HepG2 (cell line): Measurements from ENCODE around the gene STEAP3. TPM values are rescaled to one million over a fixed set of nuclear protein-coding genes. Genes with fewer than 3 reads are reported as not detected.
A peak's percentile ranks its signal among the peaks of the same experiment; 100 is the strongest.

Experiments
- BORCS8-MEF2B ChIP-seq: sonication (generic); formaldehyde crosslinking; IDR thresholded peaks from 2 replicates; pipeline ENCODE4 v1.8.0; 2022; ENCODE audit warnings: mild to moderate bottlenecking, missing genetic modification reagents
- DPF2 ChIP-seq: sonication (generic); formaldehyde crosslinking; IDR thresholded peaks from 2 replicates; pipeline ENCODE4 v1.4.0; 2020; ENCODE audit warnings: mild to moderate bottlenecking, low read depth, missing genetic modification reagents, borderline replicate concordance
- FOXA3 ChIP-seq: IDR thresholded peaks from 2 replicates; pipeline ENCODE4 v1.6.1; 2016; ENCODE audit warnings: missing genetic modification reagents, missing compliant biosample characterization
- HMG20A ChIP-seq: IDR thresholded peaks from 2 replicates; pipeline ENCODE4 v1.6.1; 2016; ENCODE audit warnings: borderline replicate concordance
- KDM5B ChIP-seq: sonication (generic); formaldehyde crosslinking; IDR thresholded peaks from 2 replicates; pipeline ENCODE4 v1.4.0; 2020; ENCODE audit warnings: missing genetic modification reagents, mild to moderate bottlenecking, borderline replicate concordance
- MIXL1 ChIP-seq: IDR thresholded peaks from 2 replicates; pipeline ENCODE4 v1.6.1; 2016
- NPAS2 ChIP-seq: sonication (generic); formaldehyde crosslinking; IDR thresholded peaks from 2 replicates; pipeline ENCODE4 v1.8.0; 2022; ENCODE audit warnings: mild to moderate bottlenecking, missing genetic modification reagents, borderline replicate concordance
- REPIN1 ChIP-seq: sonication (generic); formaldehyde crosslinking; IDR thresholded peaks from 2 replicates; pipeline ENCODE4 v1.8.0; 2022; ENCODE audit warnings: missing genetic modification reagents, low read depth, mild to moderate bottlenecking, borderline replicate concordance
- SAFB2 ChIP-seq: sonication (generic); formaldehyde crosslinking; IDR thresholded peaks from 2 replicates; pipeline ENCODE4 v1.5.1; 2020; ENCODE audit warnings: missing genetic modification reagents, low read depth, mild to moderate bottlenecking, borderline replicate concordance
- SAP130 ChIP-seq: IDR thresholded peaks from 2 replicates; pipeline ENCODE4 v1.6.1; 2016; ENCODE audit warnings: low read depth
- SMAD3 ChIP-seq: sonication (generic); formaldehyde crosslinking; IDR thresholded peaks from 2 replicates; pipeline ENCODE4 v1.4.0; 2020; ENCODE audit warnings: missing genetic modification reagents
- ZFX ChIP-seq: sonication (generic); formaldehyde crosslinking; IDR thresholded peaks from 2 replicates; pipeline ENCODE4 v1.4.0; 2020; ENCODE audit warnings: mild to moderate bottlenecking, low read depth, missing genetic modification reagents, moderate library complexity
- ZNF256 ChIP-seq: sonication (generic); formaldehyde crosslinking; conservative IDR thresholded peaks from 2 replicates; pipeline ENCODE4 v1.4.0; 2020; ENCODE audit warnings: missing genetic modification reagents
- ZNF687 ChIP-seq: sonication (generic); formaldehyde crosslinking; IDR thresholded peaks from 2 replicates; pipeline ENCODE4 v1.5.1; 2020; ENCODE audit warnings: mild to moderate bottlenecking, missing genetic modification reagents, moderate library complexity
- ZXDC ChIP-seq: sonication (generic); formaldehyde crosslinking; IDR thresholded peaks from 2 replicates; pipeline ENCODE4 v1.5.0; 2020; ENCODE audit warnings: mild to moderate bottlenecking, missing genetic modification reagents
- polyA plus RNA-seq, 8 experiments: library from polyadenylated mRNA; depleted of rRNA in 3 of 8; stranded (reverse) in 7 of 8; unstranded in 1 of 8; fragments of >200 nt; fragmentation: Illumina TruSeq in 4 of 8; extraction: Trizol in 4 of 8; gene quantifications; 2 replicates each; pipeline versions ENCODE4 v1.2.1 to v1.2.3, GENCODE V29; 2011 to 2016; ENCODE audit warnings: low read depth in 4 of 8, missing spikeins in 1 of 8, mixed read lengths in 1 of 8; ENCODE audit not compliant: insufficient read depth in 1 of 8
- total RNA-seq, 5 experiments: library from RNA; depleted of rRNA; stranded (reverse); fragments of >200 nt; fragmentation: Illumina TruSeq; extraction: Trizol; gene quantifications; 2 replicates each; pipeline ENCODE4 v1.2.3, GENCODE V29; 2016; ENCODE audit warnings: low read depth in 1 of 5
- TF ChIP-seq, protein P1 (sequence below): sonication (generic); formaldehyde crosslinking; IDR thresholded peaks from 2 replicates; pipeline ENCODE4 v1.4.0; 2020; ENCODE audit warnings: mild to moderate bottlenecking, missing genetic modification reagents
- TF ChIP-seq, protein P2 (sequence below): sonication (generic); formaldehyde crosslinking; IDR thresholded peaks from 2 replicates; pipeline ENCODE4 v1.5.1; 2020; ENCODE audit warnings: mild to moderate bottlenecking, missing genetic modification reagents, moderate library complexity

Gene STEAP3
- total and polyA plus RNA-seq, 2 of the 13 experiments (the other 11 are each of a cell fraction or from before 2014, with no cell fraction given) = 7.3 to 21.1 TPM

- TF ChIP-seq ZNF687 (CRISPR knock-in tag) (peak; percentile 35; the same call in 1 of the 2 replicates), REPIN1 (peak; percentile 63), SAP130 (CRISPR knock-in tag) (no peak), NPAS2 (no peak), ZXDC (CRISPR knock-in tag) (no peak), FOXA3 (CRISPR knock-in tag) (0 out of 2 replicates have a peak, but pooled peaks have one; percentile 34), SMAD3 (CRISPR knock-in tag) (0 out of 2 replicates have a peak, but pooled peaks have one; percentile 34), ZFX (CRISPR knock-in tag) (peak; percentile 36; the same call in 1 of the 2 replicates), HMG20A (CRISPR knock-in tag) (no peak), SAFB2 (CRISPR knock-in tag) (no peak), DPF2 (CRISPR knock-in tag) (no peak), ZNF256 (CRISPR knock-in tag) (no peak), MIXL1 (CRISPR knock-in tag) (peak; percentile 87), BORCS8-MEF2B (peak; percentile 76), KDM5B (CRISPR knock-in tag) (peak; percentile 50; the same call in 1 of the 2 replicates)
- TF ChIP-seq, protein P1, sequence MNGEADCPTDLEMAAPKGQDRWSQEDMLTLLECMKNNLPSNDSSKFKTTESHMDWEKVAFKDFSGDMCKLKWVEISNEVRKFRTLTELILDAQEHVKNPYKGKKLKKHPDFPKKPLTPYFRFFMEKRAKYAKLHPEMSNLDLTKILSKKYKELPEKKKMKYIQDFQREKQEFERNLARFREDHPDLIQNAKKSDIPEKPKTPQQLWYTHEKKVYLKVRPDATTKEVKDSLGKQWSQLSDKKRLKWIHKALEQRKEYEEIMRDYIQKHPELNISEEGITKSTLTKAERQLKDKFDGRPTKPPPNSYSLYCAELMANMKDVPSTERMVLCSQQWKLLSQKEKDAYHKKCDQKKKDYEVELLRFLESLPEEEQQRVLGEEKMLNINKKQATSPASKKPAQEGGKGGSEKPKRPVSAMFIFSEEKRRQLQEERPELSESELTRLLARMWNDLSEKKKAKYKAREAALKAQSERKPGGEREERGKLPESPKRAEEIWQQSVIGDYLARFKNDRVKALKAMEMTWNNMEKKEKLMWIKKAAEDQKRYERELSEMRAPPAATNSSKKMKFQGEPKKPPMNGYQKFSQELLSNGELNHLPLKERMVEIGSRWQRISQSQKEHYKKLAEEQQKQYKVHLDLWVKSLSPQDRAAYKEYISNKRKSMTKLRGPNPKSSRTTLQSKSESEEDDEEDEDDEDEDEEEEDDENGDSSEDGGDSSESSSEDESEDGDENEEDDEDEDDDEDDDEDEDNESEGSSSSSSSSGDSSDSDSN (CRISPR knock-in tag) = 0 out of 2 replicates have a peak, but pooled peaks have one; percentile 32
- TF ChIP-seq, protein P2, sequence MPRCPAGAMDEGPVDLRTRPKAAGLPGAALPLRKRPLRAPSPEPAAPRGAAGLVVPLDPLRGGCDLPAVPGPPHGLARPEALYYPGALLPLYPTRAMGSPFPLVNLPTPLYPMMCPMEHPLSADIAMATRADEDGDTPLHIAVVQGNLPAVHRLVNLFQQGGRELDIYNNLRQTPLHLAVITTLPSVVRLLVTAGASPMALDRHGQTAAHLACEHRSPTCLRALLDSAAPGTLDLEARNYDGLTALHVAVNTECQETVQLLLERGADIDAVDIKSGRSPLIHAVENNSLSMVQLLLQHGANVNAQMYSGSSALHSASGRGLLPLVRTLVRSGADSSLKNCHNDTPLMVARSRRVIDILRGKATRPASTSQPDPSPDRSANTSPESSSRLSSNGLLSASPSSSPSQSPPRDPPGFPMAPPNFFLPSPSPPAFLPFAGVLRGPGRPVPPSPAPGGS (CRISPR knock-in tag) = peak; percentile 63
Observed at GRCh38 chr2:119264781-119265692, 41.4 kb downstream of the STEAP3 start (continued).
